GM20000 (cell line): ENCODE results near the gene DDX11.
"Not testable (repeated sequence)": the region's sequence is repeated elsewhere in the genome, so short reads cannot be mapped to it uniquely, and the experiment has no call there.

Experiments used
- DNase-seq: peaks from one replicate; pipeline ENCODE4 v3.0.0; 2012; ENCODE audit warnings: low spot score
- CTCF ChIP-seq: IDR thresholded peaks from 2 replicates; pipeline ENCODE4 v1.5.1; 2012; ENCODE audit warnings: mild to moderate bottlenecking, control low read depth; ENCODE audit errors: extremely low read depth, missing control alignments

DDX11 gene

GRCh38 chr12:31089072-31089471 is 15.4 kb downstream of the DDX11 start:
- no peak for TF ChIP-seq CTCF
- DNase-seq = no peak

GRCh38 chr12:31091629-31092028 is 18.0 kb downstream of the DDX11 start:
- not testable (repeated sequence) for DNase-seq

- not testable (repeated sequence) for DNase-seq
These were observed 19.1 kb downstream of the DDX11 start for GRCh38 chr12:31092718-31093117.

GRCh38 chr12:31095080-31095860 is 21.6 kb downstream of the DDX11 start:
- DNase-seq = not testable (repeated sequence)

GRCh38 chr12:31096251-31097065 is 22.8 kb downstream of the DDX11 start:
- not testable (repeated sequence) for DNase-seq

GRCh38 chr12:31097819-31098218 is 24.2 kb downstream of the DDX11 start:
- not testable (repeated sequence) for DNase-seq

GRCh38 chr12:31098363-31098762 is 24.7 kb downstream of the DDX11 start:
- not testable (repeated sequence) for DNase-seq

- not testable (repeated sequence) for DNase-seq
These were observed 25.1 kb downstream of the DDX11 start for GRCh38 chr12:31098771-31099170.

- not testable (repeated sequence) for DNase-seq
These were observed 25.8 kb downstream of the DDX11 start for GRCh38 chr12:31099434-31099833.

- DNase-seq = not testable (repeated sequence)
These were observed 27.0 kb downstream of the DDX11 start for GRCh38 chr12:31100503-31101208.

GRCh38 chr12:31102125-31102524 is 28.5 kb downstream of the DDX11 start:
- not testable (repeated sequence) for DNase-seq

GRCh38 chr12:31102596-31102995 is 28.9 kb downstream of the DDX11 start:
- DNase-seq = not testable (repeated sequence)

GRCh38 chr12:31103561-31103975 is 29.9 kb downstream of the DDX11 start:
- not testable (repeated sequence) for DNase-seq

GRCh38 chr12:31104220-31104619 is 30.6 kb downstream of the DDX11 start:
- DNase-seq = not testable (repeated sequence)

- not testable (repeated sequence) for DNase-seq
These were observed 31.1 kb downstream of the DDX11 start for GRCh38 chr12:31104773-31105172.
